Fibroblast of gingiva (primary cell): ENCODE data around the gene COL25A1.
"Not testable (repeated sequence)": the region's sequence is repeated elsewhere in the genome, so short reads cannot be mapped to it uniquely, and the experiment has no call there.

Experiments used
- DNase-seq: peaks from one replicate; pipeline ENCODE4 v3.0.0-alpha.2; 2011; ENCODE audit warnings: low read depth

The COL25A1 gene

GRCh38 chr4:109010521-109010920 is 291.9 kb downstream of the COL25A1 start:
- DNase-seq, result no peak

GRCh38 chr4:109009909-109010308 is 292.5 kb downstream of the COL25A1 start:
- DNase-seq, result peak; percentile 49

DNA sequence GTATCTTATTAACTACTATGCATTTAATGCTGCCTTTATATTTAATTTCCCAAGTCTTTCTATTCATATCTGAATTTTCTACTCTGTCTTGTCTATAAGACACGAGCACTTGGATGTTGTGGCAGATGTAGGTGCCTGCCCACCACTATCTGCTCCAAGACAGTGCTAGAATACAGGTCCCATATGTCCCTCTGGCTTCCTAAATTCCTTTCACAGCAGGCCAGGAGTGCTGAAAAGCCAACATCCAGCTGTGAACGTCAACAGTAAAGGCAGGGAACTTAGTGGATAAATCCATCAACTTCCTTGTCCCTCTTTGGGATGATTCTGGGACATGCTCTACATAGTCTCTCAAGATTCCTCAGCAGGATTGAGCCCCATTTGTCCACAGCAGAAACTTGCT is 294.5 kb downstream of the COL25A1 start:
- DNase-seq, result no peak

GRCh38 chr4:109005523-109005922 is 296.9 kb downstream of the COL25A1 start:
- no peak for DNase-seq

DNA sequence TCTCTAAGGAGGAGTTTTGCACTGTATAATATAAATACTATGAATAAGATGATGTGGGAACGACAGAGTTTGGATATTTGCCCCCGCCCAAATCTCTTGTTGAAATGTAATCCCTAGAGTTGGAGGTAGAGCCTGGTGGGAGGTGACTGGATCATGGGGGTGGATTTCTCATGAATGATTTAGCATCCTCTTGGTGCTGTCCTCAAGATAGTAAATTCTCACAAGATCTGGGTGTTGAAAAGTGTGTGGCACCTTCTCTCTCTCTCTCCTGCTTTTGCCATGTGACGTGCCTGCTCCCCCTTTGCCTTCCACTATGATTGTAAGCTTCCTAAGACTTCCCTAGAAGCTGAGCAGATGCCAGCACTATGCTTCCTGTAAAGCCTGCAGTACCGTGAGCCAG is 298.0 kb downstream of the COL25A1 start:
- no peak for DNase-seq

DNA sequence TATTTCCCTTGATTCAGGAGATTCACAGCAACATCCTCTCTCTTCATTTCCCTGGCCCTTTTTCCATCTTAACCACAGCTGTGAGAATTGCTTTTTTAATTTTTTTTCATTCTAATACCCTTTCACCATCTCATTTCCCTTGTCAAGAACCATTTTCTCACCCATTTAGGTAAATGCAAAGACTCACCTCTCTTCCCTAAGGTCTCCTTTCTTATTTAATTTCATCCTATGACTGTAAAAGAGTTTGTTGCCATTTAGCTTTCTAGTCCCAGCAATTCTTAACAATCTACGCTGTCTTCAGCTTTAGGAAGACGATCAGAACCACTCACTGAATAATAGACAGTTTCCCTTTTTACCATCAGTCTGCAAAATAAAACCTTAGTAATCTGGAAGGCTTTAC is 298.5 kb downstream of the COL25A1 start:
- no peak for DNase-seq

DNA sequence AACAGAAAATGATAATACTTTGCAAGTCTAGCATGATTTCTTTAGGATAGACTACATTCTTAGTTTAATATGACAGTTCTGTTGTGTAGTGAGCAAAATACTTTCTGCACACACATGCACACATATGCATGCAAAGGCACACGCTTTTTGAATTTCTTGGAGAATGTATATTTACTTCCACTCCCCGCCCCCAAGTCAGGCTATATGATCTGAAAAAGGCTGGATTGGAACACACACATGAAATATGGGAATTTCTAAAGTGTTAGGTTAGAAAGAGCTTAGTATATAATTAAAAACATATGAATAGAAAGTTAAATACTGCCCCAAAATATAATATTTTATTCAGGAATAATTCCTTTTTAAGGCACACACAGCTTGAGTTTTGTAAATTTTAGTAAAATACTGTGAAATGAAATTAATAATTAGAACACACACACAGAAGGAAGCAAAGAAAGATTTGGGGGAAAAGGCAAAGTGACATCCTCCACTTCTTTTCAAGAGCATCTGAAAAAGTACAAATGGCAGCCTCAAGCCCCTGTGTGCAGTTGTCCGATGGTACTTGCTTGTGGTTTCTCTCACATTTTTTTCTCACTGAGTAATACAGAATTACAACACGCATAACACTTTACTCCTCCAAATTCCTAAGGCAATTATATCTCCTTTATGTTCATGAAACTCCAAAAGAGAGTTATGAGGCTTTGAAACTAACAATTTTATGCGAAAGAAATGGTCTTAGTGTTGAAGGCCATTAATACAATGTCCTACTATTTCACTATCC is 310.7 kb downstream of the COL25A1 start:
- peak; percentile 38 for DNase-seq

DNA sequence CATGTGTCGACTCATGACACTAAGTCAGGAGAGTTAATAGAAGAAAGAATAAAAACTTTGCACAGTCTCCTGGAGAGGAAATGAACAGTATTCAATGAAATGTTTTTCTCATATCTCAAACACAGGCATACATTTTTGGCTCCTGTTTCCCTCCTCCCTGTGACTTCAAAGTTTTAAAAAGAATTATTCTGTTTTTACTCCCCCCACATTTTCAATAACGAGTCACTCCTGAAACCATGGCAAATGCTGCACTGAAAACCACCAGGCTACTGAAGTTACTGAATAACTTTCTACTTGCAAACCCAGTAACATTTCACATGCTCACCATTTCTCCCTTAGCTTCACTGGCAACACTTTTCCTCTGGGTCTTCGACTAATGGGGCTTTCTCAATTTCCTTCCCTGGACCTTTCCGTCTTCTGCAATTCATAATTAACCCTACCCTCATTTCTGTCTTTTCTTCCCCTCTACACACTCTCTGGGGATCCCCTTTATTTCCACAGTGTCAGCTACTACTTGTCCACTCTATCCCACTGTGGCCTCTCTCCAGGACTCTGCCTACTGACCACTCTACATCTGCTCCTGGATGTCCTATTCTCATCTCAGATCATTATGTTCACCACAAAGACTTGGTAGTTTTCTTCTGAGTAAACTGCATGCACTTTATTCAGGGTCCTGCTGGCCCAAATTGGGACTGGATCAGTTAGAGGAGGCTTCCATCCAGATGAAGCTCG is 313.8 kb downstream of the COL25A1 start:
- DNase-seq, result no peak

- DNase-seq, result not testable (repeated sequence)
Measured at GRCh38 chr4:108984495-108984894, 318.0 kb downstream of the COL25A1 start.

- DNase-seq, result peak; percentile 37
Measured at GRCh38 chr4:108982402-108983185, 319.9 kb downstream of the COL25A1 start.

DNA sequence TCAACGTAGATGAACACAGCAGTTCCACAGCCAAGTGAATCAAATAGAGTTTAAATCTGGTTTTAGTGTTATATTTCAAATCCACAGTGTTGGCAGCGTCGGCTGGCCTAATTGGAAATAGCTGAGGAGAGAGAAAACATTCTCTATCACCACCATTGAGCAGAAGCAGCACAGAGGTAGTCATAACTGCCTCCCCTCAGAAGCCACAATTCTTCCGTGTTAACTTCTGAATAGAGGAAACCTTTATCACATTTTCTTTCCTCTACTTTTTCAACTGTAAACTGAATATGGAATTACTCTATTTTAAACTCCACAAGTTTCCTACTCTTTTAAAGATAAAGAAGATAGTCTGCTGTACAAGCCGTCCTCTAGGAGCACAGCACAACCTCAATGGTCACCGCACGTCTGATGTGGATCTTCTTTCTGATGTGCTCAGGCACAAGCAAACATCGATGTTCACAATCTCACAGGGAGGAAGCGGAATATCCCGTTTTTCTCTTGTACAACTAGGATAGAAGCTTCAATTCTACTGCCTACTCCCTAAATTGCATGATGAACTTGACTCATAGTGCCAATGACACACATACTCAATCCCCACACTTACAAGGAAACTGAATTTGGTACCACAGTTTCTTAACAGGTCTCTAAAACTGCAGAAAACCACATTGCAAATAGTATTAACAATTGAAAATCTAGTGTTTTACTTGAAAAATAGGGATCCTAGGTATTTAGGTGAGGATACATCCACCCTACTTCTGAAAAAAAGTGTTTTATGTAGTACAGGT is 321.8 kb downstream of the COL25A1 start:
- no peak for DNase-seq

- DNase-seq, result no peak
Measured at GRCh38 chr4:108979759-108980158, 322.7 kb downstream of the COL25A1 start.

DNA sequence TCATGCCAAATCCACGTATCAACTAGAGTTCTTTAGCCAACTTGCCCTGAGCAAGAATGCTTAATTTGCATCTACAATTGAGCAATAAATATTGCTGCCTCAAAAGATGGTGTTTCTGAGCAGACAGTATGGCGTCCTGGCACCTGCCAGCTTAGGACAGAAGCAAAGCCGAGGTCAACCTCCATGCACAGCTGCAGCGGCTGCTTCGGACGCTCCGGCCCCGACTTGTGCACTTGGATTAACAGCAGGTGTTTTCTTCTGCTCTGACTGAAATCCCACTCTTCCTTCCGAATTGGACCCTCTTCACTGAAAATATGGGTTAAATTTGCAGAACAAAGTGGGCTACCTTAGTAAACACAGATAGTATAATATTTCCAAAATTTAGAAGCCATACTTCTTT is 324.4 kb downstream of the COL25A1 start:
- DNase-seq, result no peak

- no peak for DNase-seq
Measured at GRCh38 chr4:108972613-108973283, 329.7 kb downstream of the COL25A1 start.

DNA sequence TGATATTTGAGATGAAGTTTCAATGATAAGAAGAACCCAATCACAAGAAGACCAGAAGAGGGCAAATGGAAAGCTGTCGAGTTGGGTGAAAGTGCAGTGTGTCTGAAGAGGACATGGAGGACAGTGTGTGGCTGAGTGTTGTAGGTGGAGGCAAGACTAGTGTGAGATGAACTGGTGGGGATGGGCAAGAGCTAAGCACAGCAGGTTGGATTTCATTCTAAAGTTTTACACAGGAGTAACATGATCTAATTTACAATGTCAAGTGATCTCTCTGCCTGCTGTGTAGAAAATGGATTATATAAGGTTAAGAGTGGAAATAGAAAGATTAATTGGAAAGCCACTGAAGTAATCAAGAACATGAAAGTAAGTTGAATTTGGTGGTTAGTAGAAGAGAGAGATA is 331.0 kb downstream of the COL25A1 start:
- DNase-seq, result no peak

GRCh38 chr4:108965472-108966076 is 336.9 kb downstream of the COL25A1 start:
- DNase-seq, result no peak

- DNase-seq, result no peak
Measured at GRCh38 chr4:108965016-108965415, 337.4 kb downstream of the COL25A1 start.

DNA sequence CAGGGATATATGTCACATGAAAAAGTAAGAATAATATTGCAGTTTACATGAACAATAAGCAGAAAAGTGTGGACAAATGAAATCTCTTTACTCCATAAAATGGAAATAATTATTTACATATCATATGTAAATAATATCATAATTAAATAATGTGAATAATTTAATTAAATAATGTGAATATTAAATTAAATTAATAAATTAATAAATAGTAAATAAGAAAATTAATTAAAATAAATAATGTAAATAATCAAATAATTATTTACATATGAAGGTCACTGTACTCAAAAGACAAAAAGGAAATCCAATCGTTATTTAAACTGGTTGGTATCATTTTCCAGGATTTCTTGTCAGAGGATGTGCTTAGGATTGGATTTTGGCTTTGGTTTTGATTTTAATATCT is 338.5 kb downstream of the COL25A1 start:
- DNase-seq, result no peak

DNA sequence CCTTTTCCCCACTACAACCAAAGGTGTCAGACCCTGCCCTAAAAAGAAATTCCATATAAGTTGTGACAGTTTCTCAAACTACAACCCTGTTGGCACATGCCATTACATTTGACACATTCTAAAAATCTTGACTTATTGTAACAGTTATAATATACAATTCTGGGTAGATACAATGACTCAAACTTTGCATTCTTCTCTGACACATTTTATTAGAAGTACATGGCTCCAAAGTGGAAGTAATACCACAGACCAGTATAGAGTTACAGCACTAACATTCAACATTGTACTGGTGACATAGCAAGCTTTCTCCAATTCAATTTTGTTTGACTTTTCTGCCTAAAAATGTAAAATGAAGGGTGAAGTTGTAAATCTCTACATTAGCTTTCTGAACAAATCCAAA is 343.0 kb downstream of the COL25A1 start:
- peak; percentile 24 for DNase-seq

GRCh38 chr4:108954880-108955279 is 347.6 kb downstream of the COL25A1 start:
- no peak for DNase-seq

DNA sequence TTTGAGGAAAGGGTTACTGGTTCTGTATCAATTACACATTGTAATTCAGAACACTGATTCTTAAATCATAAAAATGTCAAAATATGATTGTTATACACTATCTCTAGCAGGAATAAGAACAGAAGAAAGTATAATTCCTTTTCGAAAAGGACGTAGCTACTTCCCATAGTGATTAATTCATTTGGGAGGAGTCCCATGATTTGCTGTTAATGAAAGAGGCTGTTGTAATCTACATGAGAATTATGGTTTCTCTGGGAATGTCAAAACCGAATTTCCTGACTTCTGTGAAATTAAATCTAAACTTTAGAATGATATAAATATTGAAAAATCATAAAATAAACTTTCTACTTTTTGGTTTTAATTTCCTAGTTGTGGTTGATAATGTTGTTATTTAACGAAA is 348.5 kb downstream of the COL25A1 start:
- no peak for DNase-seq
